HG03354 (cell line): Measurements from ENCODE around the gene MGAM2.

Experiments used
- ATAC-seq: cut with Tn5 transposase; IDR thresholded peaks from one replicate; pipeline ENCODE4 v1.9.1; 2021; ENCODE audit warnings: mild to moderate bottlenecking; ENCODE audit not compliant: unreplicated experiment, poor library complexity, severe bottlenecking

Gene MGAM2

DNA sequence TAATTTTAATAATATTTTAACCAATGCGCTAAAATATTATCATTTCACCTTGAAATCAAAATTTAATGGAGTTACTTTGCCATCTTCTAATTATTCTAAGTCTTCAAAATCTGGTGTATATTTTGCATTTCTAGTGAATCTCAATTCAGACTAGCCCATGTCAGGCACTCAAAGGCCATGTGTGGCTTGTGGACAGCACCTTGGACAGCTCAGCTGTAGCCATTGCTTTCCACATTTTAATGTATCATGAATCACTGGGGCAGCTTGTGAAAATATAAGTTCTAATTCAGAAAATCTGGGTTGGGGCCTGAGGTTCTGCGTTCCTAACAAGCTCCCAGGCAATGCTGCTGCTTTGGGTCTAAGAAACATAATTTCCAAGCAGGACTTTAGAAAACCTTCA, 57.2 kb downstream of the MGAM2 start:
- no peak for ATAC-seq

DNA sequence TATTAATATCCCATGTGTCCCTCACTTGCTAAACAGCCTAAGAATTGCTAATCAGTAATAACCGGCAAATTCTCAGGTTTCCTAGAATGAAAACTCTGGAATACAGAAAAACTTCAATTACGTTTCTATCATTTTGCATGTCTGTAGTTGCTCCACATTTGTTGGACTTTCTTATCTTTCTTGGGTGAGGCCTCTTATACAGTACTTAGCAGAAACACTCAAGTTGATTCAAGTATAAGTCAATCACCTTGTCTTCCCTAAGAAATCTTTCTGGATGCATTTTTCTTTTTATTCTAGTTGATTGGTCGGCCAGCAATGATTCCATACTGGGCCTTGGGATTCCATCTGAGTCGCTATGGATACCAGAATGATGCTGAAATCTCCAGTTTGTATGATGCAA, 61.4 kb downstream of the MGAM2 start:
- no peak for ATAC-seq

DNA sequence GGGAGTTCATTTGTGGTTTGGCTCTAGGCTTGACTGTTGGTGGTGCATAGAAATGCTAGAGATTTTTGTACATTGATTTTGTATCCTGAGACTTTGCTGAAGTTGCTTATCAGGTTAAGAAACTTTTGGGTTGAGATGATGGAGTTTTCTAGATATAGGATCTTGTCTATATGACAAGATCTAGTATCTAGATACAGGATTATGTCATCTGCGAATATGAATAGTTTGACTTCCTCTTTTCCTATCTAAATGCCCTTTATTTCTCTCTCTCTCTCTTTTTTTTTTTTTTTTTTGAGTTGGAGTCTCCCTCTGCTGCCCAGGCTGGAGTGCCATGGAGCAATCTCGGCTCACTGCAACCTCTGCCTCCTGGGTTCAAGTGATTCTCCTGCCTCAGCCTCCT, 62.9 kb downstream of the MGAM2 start:
- ATAC-seq = no peak

DNA sequence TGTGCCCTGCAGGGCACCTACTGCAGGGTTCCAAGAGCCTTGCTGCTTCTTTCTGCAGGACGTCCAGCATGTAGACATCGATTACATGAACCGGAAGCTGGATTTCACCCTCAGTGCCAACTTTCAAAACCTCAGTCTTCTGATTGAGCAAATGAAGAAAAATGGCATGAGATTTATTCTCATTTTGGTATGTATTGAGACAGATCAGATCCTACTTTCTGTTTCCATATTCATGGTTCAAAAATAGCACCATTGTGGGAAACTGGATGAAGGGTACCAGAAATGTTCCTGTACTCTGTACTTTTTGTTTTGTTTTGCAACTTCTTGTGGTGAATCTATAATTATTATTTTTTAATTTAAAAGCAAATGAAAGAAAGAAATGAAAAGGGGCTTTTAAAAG, 64.1 kb downstream of the MGAM2 start:
- ATAC-seq = no peak

DNA sequence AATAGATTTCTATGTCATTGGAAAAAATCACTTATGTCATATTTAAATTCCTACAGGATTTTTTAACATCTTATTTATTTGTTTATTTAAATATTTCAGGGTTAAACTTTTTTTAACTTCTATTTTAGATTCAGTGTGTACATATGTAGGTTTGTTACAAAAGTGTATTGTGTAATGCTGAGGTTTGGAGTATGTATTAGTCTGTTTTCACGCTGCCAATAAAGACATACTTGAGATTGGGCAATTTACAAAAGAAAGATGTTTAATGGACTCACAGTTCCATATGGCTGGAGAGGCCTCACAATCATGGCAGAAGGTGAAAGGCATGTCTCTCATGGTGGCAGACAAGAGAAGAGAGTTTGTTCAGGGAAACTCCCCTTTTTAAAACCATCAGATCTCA, 65.4 kb downstream of the MGAM2 start:
- no peak for ATAC-seq

DNA sequence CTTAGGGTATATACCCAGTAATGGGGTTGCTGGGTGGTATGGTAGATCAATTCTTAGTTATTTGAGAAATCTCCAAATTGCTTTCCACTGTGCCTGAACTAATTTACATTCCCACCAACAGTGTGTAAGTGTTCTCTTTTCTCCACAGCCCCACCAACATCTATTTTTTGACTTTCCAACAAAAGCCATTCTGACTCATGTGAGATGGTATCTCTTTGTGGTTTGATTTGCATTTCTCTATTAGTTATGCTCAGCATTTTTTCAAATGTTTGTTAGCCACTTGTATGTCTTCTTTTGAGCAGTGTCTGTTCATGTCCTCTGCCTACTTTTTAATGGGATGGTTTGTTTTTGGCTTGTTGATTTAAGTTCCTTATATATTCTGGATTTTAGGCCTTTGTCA, 66.4 kb downstream of the MGAM2 start:
- ATAC-seq = no peak

DNA sequence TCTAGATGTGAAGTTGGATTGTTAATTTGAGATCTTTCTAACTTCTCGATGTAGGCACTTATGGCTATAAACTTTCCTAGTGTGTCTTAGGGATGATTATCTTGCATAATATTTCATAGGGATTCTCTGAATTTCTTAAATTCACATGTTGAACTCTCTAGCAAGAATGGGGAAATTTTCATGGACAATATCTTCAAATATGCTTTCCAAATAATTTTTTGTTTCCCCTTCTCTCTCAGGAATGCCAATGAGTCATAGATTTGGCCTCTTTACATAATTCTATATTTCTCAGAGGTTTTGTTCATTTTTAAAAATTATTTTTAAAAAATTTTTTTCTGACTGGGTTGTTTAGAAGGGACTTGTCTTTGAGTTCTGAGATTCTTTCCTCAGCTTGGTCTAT, 68.9 kb downstream of the MGAM2 start:
- ATAC-seq = no peak

DNA sequence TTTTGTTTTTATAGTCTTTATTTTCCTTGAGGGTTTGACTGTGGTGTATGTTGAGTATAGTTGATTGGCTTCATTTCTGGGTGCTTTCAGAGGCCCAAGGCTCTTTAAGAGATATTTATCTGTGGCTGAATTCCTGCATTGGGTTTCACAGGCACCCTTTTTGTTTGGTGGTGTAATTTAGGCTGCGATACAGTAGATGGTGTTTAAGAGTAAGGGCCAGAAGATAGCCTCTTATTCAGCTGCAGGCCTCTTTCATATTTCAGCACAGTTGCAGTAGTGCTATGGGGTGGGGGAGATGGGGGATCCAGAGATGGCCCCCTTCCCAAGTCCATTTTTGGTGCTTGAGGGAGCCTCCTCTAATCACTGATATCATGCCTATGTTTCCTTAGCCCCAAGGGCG, 69.7 kb downstream of the MGAM2 start:
- ATAC-seq = no peak

DNA sequence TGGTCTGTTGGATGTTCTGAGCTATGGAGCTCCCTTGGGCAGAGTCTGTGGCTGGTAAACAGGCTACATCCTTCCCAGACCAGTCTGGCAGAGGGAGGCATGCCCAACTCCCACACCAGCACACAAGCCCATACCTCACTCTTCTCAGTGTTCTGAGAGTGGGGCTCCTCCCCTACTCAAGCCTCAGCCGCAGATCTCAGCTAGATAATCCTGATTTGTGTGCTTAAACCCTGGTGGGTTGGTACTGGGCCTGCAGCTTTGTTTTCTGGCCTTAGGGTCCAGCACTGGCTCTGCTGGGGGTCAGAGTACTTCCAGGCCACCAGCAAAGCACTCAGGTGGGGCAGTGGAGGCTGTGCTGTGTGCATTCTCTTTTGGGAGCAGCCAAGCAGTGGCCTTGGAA, 70.4 kb downstream of the MGAM2 start:
- ATAC-seq = no peak

DNA sequence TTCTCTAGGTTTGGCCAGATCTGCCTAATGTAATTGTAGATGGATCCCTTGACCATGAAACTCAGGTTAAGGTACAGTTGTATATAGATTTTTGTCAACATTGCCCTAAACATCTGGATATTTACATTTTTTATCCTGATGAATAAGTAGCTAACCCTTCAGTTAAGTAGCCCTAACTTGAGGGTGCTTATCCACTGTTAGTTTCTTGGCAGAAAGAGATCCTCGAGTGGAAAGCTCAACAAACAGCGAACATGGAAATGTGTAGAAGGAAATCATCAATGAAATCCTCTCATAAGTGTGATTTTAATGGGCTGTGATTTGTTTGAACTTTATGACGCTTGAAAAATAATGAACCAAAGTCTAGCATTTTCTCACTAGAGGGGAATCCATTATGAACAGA, 73.6 kb downstream of the MGAM2 start:
- no peak for ATAC-seq

DNA sequence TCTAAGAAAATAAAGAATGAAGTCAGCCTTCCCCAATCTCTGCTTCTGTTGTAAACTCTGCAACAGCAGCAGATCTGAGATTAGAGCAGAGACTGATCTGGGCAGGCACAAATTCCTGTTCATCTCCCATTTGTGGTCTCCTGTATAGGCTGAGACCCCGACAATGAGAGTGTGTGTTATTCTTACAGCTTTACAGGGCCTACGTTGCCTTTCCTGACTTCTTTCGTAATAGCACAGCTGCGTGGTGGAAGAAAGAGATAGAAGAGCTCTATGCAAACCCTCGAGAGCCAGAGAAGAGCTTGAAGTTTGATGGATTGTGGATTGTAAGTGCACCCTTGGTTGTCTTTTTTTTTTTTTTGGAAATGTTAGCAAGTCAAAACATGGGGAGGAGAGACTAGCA, 74.3 kb downstream of the MGAM2 start:
- ATAC-seq = no peak

DNA sequence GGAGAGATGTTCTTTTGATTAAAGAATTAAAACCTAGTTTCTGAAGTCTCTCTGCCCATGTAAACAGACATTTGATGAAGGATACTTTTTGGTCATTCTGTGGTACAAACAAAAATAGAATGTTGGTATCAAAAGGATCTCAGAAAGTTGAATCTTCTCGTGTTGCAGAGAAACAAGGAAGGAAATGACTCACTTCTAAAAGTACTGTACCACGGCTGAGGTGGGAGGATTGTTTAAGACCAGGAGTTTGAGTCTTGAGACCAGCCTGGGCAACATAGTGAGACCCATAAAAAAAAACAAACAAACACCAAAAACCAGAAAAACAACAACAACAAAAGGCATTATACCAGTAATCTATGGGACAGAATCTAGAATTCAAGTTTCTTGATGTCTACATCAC, 76.6 kb downstream of the MGAM2 start:
- no peak for ATAC-seq

DNA sequence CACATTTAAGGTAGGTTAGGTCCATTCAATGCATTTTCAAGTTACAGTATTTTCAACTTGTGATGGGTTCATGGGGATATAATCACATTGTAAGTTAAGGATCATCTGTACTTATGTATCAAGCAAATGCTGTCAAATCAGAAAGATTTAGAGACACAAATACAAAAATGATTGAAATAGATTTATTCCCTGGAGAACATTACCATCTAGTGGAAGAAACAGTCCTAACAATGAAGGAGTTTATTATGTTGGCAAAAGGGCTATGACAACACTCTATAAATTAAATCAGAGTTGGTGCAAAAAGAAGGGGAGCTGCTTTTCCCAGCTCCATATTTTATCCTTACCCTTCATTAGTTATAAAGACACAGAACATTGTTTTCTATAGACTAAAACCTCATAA, 77.3 kb downstream of the MGAM2 start:
- ATAC-seq = no peak

DNA sequence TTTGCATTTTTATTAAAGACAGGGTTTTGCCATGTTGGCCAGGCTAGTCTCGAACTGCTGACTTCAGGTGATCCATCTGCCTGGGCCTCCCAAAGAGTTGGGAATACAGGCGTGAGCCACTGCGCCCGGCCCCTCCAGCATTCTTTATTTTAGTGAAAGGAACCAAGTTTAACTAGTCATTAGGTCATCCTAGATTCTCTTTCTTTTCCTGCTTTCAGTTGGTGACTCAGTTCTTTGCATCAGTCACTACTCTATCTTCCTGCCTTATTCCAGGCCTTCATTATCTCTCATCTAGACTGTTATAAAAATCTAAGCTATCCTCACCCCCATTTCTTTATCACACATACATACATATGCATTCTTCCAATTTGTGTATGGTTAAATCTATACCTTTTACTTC, 82.7 kb downstream of the MGAM2 start:
- no peak for ATAC-seq

DNA sequence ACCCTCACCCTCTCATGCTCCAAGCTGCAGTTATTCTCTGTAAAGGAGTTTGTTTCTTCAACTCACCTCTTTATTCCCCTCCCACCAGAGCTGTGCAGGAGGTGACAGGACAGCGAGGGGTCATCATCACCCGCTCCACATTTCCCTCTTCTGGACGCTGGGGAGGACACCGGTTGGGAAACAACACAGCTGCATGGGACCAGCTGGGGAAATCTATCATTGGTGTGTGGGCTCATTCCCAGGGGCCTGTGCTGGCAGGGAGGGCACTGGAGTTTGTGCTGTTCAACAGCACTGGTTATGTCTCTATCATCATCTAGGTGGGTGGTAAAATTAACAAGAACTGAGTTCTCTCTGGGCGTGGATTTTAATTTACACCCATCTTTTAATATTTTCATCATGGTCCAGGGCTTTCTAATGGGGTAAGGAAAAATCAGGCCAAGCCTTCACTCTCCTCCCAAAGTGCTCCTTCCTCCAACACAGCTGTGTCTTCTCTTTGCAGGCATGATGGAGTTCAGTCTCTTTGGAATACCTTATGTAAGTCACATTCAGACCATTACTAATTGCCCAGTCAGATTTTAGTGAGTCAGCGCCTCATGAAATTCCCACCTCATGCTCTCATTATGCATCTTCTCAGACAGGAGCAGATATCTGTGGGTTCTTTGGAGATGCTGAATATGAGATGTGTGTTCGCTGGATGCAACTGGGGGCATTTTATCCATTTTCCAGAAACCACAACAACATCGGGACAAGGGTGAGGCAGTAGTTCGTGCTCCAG, 84.7 kb downstream of the MGAM2 start:
- no peak for ATAC-seq

DNA sequence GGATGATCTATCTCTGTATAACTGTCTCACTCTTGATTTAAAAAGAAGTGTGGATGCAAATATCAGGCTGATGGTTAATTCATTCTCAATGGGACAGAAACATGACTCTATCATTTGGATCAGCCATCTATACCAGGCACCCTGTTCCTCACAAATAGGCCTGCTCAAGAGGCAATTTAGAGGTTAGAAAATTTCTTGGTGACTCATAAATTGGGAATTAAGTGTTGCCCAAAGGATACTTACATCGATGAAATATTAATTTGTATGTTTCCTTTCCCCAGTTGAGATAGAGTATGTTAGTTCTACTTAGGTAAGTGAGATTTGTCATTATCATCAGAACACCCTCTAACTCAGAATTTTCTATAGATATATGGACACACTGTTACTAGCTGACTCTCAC, 88.7 kb downstream of the MGAM2 start:
- no peak for ATAC-seq

DNA sequence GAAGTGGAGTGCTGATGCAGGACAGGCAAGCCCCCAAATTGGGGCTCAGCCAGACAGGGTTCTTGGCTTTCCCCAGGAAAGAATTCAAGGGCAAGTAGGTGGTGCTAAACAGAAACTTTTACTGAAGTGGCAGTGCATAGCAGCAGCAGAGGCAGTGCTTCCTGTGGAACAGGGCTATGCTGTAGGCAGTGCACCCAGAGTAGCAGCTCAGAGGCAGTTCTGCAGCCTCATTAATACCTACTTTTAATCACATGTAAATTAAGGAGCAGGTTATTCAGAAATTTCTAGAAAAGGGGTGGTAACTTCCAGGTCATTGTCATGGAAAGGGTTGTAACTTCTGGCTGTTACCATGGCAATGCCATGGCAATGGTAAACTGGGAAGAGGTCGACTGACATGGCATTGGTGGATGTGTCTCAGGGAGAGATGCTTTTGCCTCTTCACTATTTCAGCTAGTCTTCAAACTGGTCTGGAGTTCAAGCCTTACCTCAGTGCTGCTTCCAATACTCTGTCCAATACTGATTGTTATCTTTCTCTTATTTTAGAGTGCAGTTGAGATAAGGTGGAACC, 117.1 kb downstream of the MGAM2 start:
- no peak for ATAC-seq

DNA sequence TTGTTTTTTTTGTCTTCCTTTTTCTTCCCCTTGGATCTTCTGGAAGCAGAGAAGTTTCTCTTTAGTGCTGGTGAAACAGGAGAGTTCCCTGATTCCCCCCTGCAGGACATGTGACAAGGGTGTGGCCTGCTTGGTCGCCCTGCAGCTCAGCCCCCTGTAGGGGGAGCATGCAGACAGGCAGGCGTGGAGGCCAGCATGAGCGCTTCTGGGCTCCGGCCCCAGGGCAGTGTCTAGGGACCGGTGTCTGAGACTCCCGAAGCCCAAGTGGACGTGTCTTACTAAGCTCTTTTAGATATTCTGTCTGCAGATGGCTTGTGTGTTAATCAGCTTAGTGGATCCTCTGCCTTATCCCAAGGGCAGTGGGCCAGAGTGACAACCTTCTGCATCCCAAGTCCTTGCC, 120.2 kb downstream of the MGAM2 start:
- ATAC-seq = no peak

DNA sequence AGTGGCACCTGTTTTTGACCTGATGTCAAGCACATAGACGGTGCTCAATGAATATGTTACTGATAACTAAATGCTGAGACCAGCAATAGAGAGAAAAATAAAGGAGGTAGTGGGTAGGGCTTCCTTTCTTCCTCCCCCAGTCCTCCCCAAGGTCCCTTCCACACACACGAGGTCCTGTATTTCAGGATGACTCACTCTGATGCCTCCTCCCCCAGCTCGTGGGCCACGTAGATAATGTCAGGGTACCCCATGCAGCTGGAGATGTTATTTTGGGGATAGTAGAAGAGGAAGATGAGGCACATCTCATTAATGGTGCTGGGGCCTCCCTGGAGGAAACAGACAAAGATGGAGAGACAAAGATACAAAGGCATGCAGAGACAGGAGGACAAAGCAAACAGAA, 129.0 kb downstream of the MGAM2 start:
- no peak for ATAC-seq

DNA sequence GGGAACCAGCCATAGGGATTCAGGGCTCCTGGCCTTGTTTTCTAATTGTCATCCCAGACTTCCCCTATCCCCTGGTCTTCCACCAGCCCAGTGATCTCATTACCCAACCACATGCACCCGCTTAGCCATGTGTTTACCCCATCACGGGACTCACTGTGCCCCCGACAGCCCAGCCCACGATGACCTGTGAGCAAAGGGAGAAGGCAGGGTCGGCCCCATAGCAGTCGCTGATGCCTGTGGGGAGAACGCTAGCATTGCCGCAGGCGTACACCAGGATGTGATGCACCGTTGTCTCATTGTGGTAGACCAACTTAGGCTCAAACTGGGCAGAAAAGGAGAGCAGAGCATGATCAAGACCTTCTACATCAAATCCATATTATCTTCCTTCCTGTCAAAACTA, 132.3 kb downstream of the MGAM2 start:
- ATAC-seq = no peak

DNA sequence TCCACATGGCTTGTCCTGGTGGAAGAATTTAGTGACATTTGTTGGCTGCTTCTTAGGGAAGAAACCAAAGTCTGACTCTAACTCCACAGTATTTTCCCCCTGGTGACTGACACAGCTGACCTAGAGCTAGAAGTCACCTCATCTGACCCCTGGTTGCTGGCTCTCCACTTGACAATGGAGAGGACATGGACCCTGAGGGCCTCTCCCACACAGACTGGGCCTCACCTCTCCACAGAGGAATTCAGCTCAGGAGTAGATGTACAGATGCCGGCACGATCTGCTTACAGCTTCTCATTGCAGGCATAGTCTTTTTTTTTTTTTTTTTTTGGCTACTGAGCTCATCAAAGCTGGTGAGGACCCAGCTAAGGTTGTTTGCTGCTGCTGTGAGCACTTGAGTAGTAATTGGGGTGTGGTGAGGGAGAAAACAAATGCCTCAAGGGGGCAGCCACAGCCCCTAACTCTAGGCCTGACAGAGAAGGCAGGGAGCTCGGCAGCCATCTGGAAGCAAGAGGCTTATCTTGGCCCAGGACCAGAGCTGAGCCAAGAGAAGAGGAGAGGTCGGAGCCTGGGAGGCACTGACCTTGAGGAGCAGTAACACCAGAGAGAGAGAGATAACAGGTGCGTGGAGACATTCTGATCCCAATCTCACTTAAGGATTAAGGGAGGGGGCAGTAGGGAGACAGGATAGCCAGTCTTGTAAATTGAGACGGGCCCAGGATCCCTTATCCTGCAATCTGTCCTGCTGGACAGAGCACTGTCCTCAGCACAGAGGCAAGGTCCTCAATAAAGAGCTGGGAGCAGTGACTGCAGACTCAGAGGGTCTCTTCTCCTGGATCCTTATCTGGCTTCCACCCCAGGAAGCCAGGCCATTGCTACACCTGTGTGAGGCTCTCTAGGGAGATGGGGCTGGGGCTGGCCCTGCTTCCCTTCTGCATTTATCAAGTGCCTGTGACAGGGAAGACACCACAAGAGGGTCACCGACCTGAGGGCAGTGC, 136.9 kb downstream of the MGAM2 start:
- no peak for ATAC-seq
